ENCODE data around the gene EMP3.

Gene EMP3

GRCh38 chr19:48318286-48318987 is 6.9 kb upstream of the EMP3 start:
- DNase-seq = no peak

- DNase-seq = no peak
Measured at GRCh38 chr19:48319647-48320541, 5.5 kb upstream of the EMP3 start.

GRCh38 chr19:48321372-48321621 is 4.1 kb upstream of the EMP3 start:
- peak; percentile 81 for DNase-seq

- peak; percentile 75 for DNase-seq
Measured at GRCh38 chr19:48321622-48322591, 3.4 kb upstream of the EMP3 start.

- DNase-seq = no peak
Measured at GRCh38 chr19:48329167-48329891, 4.0 kb downstream of the EMP3 start.

GRCh38 chr19:48330012-48330681 is 4.8 kb downstream of the EMP3 start:
- no peak for DNase-seq

GRCh38 chr19:48332351-48332661 is 7.0 kb downstream of the EMP3 start:
- no peak for DNase-seq

- DNase-seq = peak; percentile 69
Measured at GRCh38 chr19:48332662-48333466, 7.5 kb downstream of the EMP3 start.

- DNase-seq = peak; percentile 86
Measured at GRCh38 chr19:48333467-48334384, 8.4 kb downstream of the EMP3 start.

- DNase-seq = no peak
Measured at GRCh38 chr19:48338253-48338755, 13.0 kb downstream of the EMP3 start.

GRCh38 chr19:48338802-48339503 is 13.6 kb downstream of the EMP3 start:
- no peak for DNase-seq

- DNase-seq = no peak
Measured at GRCh38 chr19:48340995-48341394, 15.6 kb downstream of the EMP3 start.

- no peak for DNase-seq
Measured at GRCh38 chr19:48341515-48342413, 16.4 kb downstream of the EMP3 start.

- DNase-seq = no peak
Measured at GRCh38 chr19:48342414-48342738, 17.0 kb downstream of the EMP3 start.

- DNase-seq = no peak
Measured at GRCh38 chr19:48342841-48343540, 17.6 kb downstream of the EMP3 start.

GRCh38 chr19:48344892-48345291 is 19.5 kb downstream of the EMP3 start:
- peak; percentile 61 for DNase-seq

- no peak for DNase-seq
Measured at GRCh38 chr19:48346191-48346590, 20.8 kb downstream of the EMP3 start.

GRCh38 chr19:48348045-48348444 is 22.7 kb downstream of the EMP3 start:
- no peak for DNase-seq

Data from 8988T (cell line).